NCI-H748 treated with DMSO at 0.1 percent for 48 hours (cell line): Measurements from ENCODE around the gene PTPRM.

ENCODE experiments used
- DNase-seq: peaks from one replicate; lab custom pipeline; 2025; lab: John Stamatoyannopoulos, UW

The PTPRM gene

GRCh38 chr18:7809455-7809854 is 242.3 kb downstream of the PTPRM start:
- no peak for DNase-seq

GRCh38 chr18:7809978-7810377 is 242.9 kb downstream of the PTPRM start:
- DNase-seq, result no peak

GRCh38 chr18:7812431-7813063 is 245.4 kb downstream of the PTPRM start:
- DNase-seq, result no peak

GRCh38 chr18:7813131-7813530 is 246.0 kb downstream of the PTPRM start:
- no peak for DNase-seq

GRCh38 chr18:7814754-7815315 is 247.7 kb downstream of the PTPRM start:
- no peak for DNase-seq

GRCh38 chr18:7815787-7816186 is 248.7 kb downstream of the PTPRM start:
- DNase-seq, result no peak

GRCh38 chr18:7817575-7818230 is 250.6 kb downstream of the PTPRM start:
- no peak for DNase-seq

GRCh38 chr18:7821784-7822183 is 254.7 kb downstream of the PTPRM start:
- DNase-seq, result no peak

GRCh38 chr18:7822435-7823331 is 255.6 kb downstream of the PTPRM start:
- no peak for DNase-seq

GRCh38 chr18:7824970-7825369 is 257.9 kb downstream of the PTPRM start:
- no peak for DNase-seq

- no peak for DNase-seq
Observed at GRCh38 chr18:7830468-7830867, 263.4 kb downstream of the PTPRM start.

GRCh38 chr18:7839548-7839947 is 272.4 kb downstream of the PTPRM start:
- DNase-seq, result no peak

- DNase-seq, result no peak
Observed at GRCh38 chr18:7840411-7840810, 273.3 kb downstream of the PTPRM start.

- DNase-seq, result no peak
Observed at GRCh38 chr18:7844017-7844416, 276.9 kb downstream of the PTPRM start.

GRCh38 chr18:7844418-7844817 is 277.3 kb downstream of the PTPRM start:
- no peak for DNase-seq

GRCh38 chr18:7846335-7846734 is 279.2 kb downstream of the PTPRM start:
- DNase-seq, result no peak

- DNase-seq, result no peak
Observed at GRCh38 chr18:7847357-7848053, 280.4 kb downstream of the PTPRM start.

- DNase-seq, result no peak
Observed at GRCh38 chr18:7848054-7848412, 280.9 kb downstream of the PTPRM start.

- no peak for DNase-seq
Observed at GRCh38 chr18:7850446-7850845, 283.3 kb downstream of the PTPRM start.

GRCh38 chr18:7855028-7855427 is 287.9 kb downstream of the PTPRM start:
- DNase-seq, result peak; percentile 59

- no peak for DNase-seq
Observed at GRCh38 chr18:7855671-7856070, 288.6 kb downstream of the PTPRM start.

GRCh38 chr18:7856116-7856515 is 289.0 kb downstream of the PTPRM start:
- no peak for DNase-seq
